K562 (cell line): ENCODE measurements around the gene PCK1. TPM values are rescaled to one million over a fixed set of nuclear protein-coding genes. Genes with fewer than 3 reads are reported as not detected.

ENCODE experiments used
- ATAC-seq: fragments of 200-7000 bp; cut with Tn5 transposase; 3 replicates; pipeline ENCODE4 v1.9.1; 2020; ENCODE audit warnings: moderate library complexity
- BruUV-seq: library from RNA; stranded (reverse); fragments of 400-500 nt; replicated peaks from 2 replicates; lab custom pipeline; 2021; lab: Mats Ljungman, UMichigan
- CTCF ChIA-PET: fragments of 300-600 bp; formaldehyde crosslinking; extraction: SDS; loops from one replicate; lab custom pipeline; 2021; ENCODE audit warnings: low intra/inter-chr PET ratio; lab: Yijun Ruan, JAX
- POLR2A ChIA-PET: fragments of 300-600, 350-650 bp; sonication (Branson Sonifier 250); formaldehyde crosslinking; extraction: SDS; loops from one replicate; lab custom pipeline; 2021; ENCODE audit warnings: antibody characterized with exemption, inconsistent platforms; lab: Yijun Ruan, JAX
- DNase-seq, 4 experiments: peaks; one replicate each; pipeline versions ENCODE4 v3.0.0 to v3.0.0-alpha.2; 2011 to 2018; ENCODE audit warnings: low spot score in 3 of 4, mixed read lengths in 3 of 4; ENCODE audit errors: extremely low read depth in 1 of 4
- FAIRE-seq: peaks from 2 replicates; lab custom pipeline; 2011; peaks lifted over from hg19 to GRCh38; lab: Jason Lieb, UNC
- H2AFZ ChIP-seq: 2 replicates; pipeline ENCODE4 v1.6.0; 2011; ENCODE audit warnings: low read depth, low read length, control low read depth, inconsistent platforms
- H3K27ac ChIP-seq: fragments of 200-600 bp; 3 replicates; pipeline ENCODE4 v1.8.0; 2011; ENCODE audit warnings: low read depth, mild to moderate bottlenecking, control low read depth, inconsistent platforms, low read length, moderate library complexity, mixed read lengths; ENCODE audit errors: extremely low read depth
- H3K27me3 ChIP-seq, 2 experiments: fragments of 300-600 bp in 1 of 2; 2 replicates in 1 of 2; 3 replicates in 1 of 2; pipeline versions ENCODE4 v1.6.0 to v1.8.0; 2011; ENCODE audit warnings: inconsistent platforms in 2 of 2, low read length in 2 of 2, mild to moderate bottlenecking in 1 of 2, mixed read lengths in 1 of 2, moderate library complexity in 1 of 2; ENCODE audit not compliant: control insufficient read depth in 2 of 2, insufficient read depth in 2 of 2
- H3K36me3 ChIP-seq: fragments of 300-600 bp; 3 replicates; pipeline ENCODE4 v1.8.0; 2011; ENCODE audit warnings: mild to moderate bottlenecking, low read length, inconsistent platforms; ENCODE audit not compliant: control insufficient read depth, insufficient read depth
- H3K4me1 ChIP-seq, 2 experiments: fragments of 200-600 bp in 1 of 2; replicated peaks in 1 of 2; 2 replicates in 1 of 2; 3 replicates in 1 of 2; pipeline versions ENCODE4 v1.5.1 to v1.8.0; 2011; ENCODE audit warnings: inconsistent platforms in 2 of 2, low read length in 2 of 2, mild to moderate bottlenecking in 1 of 2, mixed read lengths in 1 of 2, moderate library complexity in 1 of 2; ENCODE audit not compliant: control insufficient read depth in 2 of 2, insufficient read depth in 2 of 2
- H3K4me2 ChIP-seq: 2 replicates; pipeline ENCODE4 v1.6.1; 2011; ENCODE audit warnings: low read length, control low read depth, inconsistent platforms, mixed read lengths; ENCODE audit not compliant: insufficient read depth
- H3K4me3 ChIP-seq: fragments of 200-600 bp; sonication (generic), shearing (Covaris generic); 2 replicates; pipeline ENCODE4 v1.5.1; 2016; ENCODE audit warnings: control low read depth, inconsistent platforms
- H3K79me2 ChIP-seq: fragments of 200-600 bp; 3 replicates; pipeline ENCODE4 v1.8.0; 2011; ENCODE audit warnings: low read length, inconsistent platforms; ENCODE audit not compliant: control insufficient read depth, insufficient read depth
- H3K9ac ChIP-seq, 2 experiments: 2 replicates each; pipeline versions ENCODE4 v1.6.0 to v1.6.1; 2011; ENCODE audit warnings: low read depth in 2 of 2, low read length in 2 of 2, control low read depth in 1 of 2, inconsistent platforms in 1 of 2, mild to moderate bottlenecking in 1 of 2, mixed read lengths in 1 of 2; ENCODE audit not compliant: insufficient read depth in 1 of 2
- H3K9me1 ChIP-seq: one replicate; pipeline ENCODE4 v1.6.0; 2011; ENCODE audit warnings: inconsistent platforms, mild to moderate bottlenecking, low read length, moderate library complexity; ENCODE audit not compliant: control insufficient read depth, insufficient read depth
- H3K9me3 ChIP-seq: replicated peaks from 2 replicates; pipeline ENCODE4 v1.5.1; 2011; ENCODE audit warnings: low read depth, low read length, inconsistent platforms; ENCODE audit not compliant: control insufficient read depth, insufficient read depth
- H4K20me1 ChIP-seq: replicated peaks from 2 replicates; pipeline ENCODE4 v1.6.1; 2011; ENCODE audit warnings: low read length, inconsistent platforms, mixed read lengths; ENCODE audit not compliant: control insufficient read depth, insufficient read depth
- ARNT ChIP-seq, 2 experiments: fragments of 450-650 bp; IDR thresholded peaks; 2 replicates each; pipeline ENCODE4 v1.6.1; 2016; ENCODE audit warnings: mild to moderate bottlenecking in 1 of 2
- CHD1 ChIP-seq: fragments of 200-600 bp; sonication (generic); IDR thresholded peaks from one replicate; pipeline ENCODE4 v1.6.1; 2012; ENCODE audit warnings: mild to moderate bottlenecking, moderate library complexity, low read length, inconsistent platforms
- HDAC3 ChIP-seq: fragments of 450-650 bp; IDR thresholded peaks from 2 replicates; pipeline ENCODE4 v1.6.1; 2018; ENCODE audit warnings: borderline replicate concordance, mild to moderate bottlenecking, moderate library complexity; ENCODE audit not compliant: partially characterized antibody
- HNRNPLL ChIP-seq: fragments of 200-400 bp; formaldehyde crosslinking; IDR thresholded peaks from 2 replicates; pipeline ENCODE4 v1.6.1; 2017; ENCODE audit warnings: low read length, low read depth, mild to moderate bottlenecking; ENCODE audit not compliant: poor library complexity, severe bottlenecking
- KLF1 ChIP-seq: fragments of 450-650 bp; IDR thresholded peaks from 2 replicates; pipeline ENCODE4 v1.6.1; 2016; ENCODE audit warnings: missing genetic modification characterization, missing compliant biosample characterization
- POLR3G ChIP-seq: IDR thresholded peaks from 2 replicates; pipeline ENCODE4 v1.6.1; 2011; ENCODE audit not compliant: insufficient read length, insufficient replicate concordance; ENCODE audit errors: extremely low read depth
- RB1 ChIP-seq: fragments of 450-650 bp; IDR thresholded peaks from 2 replicates; pipeline ENCODE4 v1.6.1; 2017; ENCODE audit warnings: low read depth, mild to moderate bottlenecking
- RBM39 ChIP-seq: fragments of 200-400 bp; formaldehyde crosslinking; optimal IDR thresholded peaks from 2 replicates; pipeline ENCODE3; 2018; ENCODE audit warnings: low read depth, low read length
- SMAD4 ChIP-seq: fragments of 250-450 bp; sonication (Bioruptor Pico); conservative IDR thresholded peaks from 2 replicates; pipeline ENCODE4 v1.8.0; 2021; ENCODE audit warnings: inconsistent platforms, mild to moderate bottlenecking, moderate library complexity
- TAF15 ChIP-seq: fragments of 200-400 bp; formaldehyde crosslinking; IDR thresholded peaks from 2 replicates; pipeline ENCODE4 v1.6.1; 2017; ENCODE audit warnings: mild to moderate bottlenecking, low read depth, low read length, moderate library complexity
- TCF3 ChIP-seq: sonication (generic); formaldehyde crosslinking; IDR thresholded peaks from 2 replicates; pipeline ENCODE4 v1.4.0; 2020; ENCODE audit warnings: mild to moderate bottlenecking, missing genetic modification reagents
- ZNF586 ChIP-seq: fragments of 450-650 bp; formaldehyde crosslinking; conservative IDR thresholded peaks from 2 replicates; pipeline ENCODE4 v1.4.0; 2020; ENCODE audit warnings: mild to moderate bottlenecking, moderate library complexity
- ZSCAN32 ChIP-seq: fragments of 450-650 bp; formaldehyde crosslinking; IDR thresholded peaks from 2 replicates; pipeline ENCODE4 v1.4.0; 2020; ENCODE audit warnings: mild to moderate bottlenecking, moderate library complexity
- WGBS: fragments of 100-300 bp; shearing (Covaris generic); methylation state at CpG from one replicate; pipeline ENCODE4 v1.1.6; 2016; ENCODE audit warnings: low coverage, mixed read lengths; ENCODE audit not compliant: insufficient coverage; ENCODE audit errors: missing lambda C conversion rate; 5-methylcytosine and 5-hydroxymethylcytosine counted together
- in situ Hi-C: fragments of 300-500 bp; cut with MboI; formaldehyde crosslinking; loops from 4 replicates; pipeline ENCODE4 v1.15.0; 2018; ENCODE audit warnings: inconsistent platforms, mixed read lengths
- intact Hi-C: fragments of 100-400 bp; cut with micrococcal nuclease; formaldehyde crosslinking; loops from 2 replicates; pipeline ENCODE4 v1.14.2; 2022
- polyA plus RNA-seq, 8 experiments: library from polyadenylated mRNA; depleted of rRNA in 4 of 8; stranded (reverse) in 5 of 8; unstranded in 3 of 8; fragments of >200 nt; fragmentation: Nextera tagmentation in 2 of 8; fragmentation: Illumina TruSeq in 1 of 8; extraction: Ambion mirVana in 2 of 8; extraction: Trizol in 1 of 8; gene quantifications; 2 replicates each; pipeline versions ENCODE4 v1.2.1 to v1.2.3, GENCODE V29; 2011 to 2014; ENCODE audit warnings: inconsistent platforms in 1 of 8, missing spikeins in 1 of 8
- total RNA-seq, 7 experiments: library from RNA; depleted of rRNA in 6 of 7; stranded (reverse); fragments of >200 nt in 6 of 7; fragmentation: Illumina TruSeq in 2 of 7; extraction: Trizol in 2 of 7; gene quantifications; 2 replicates each; pipeline versions ENCODE4 v1.2.1 to v1.2.3, GENCODE V29; 2011 to 2021; ENCODE audit warnings: low replicate concordance in 1 of 7
- TF ChIP-seq, protein P1 (sequence below): fragments of 250-450 bp; sonication (Bioruptor Pico); IDR thresholded peaks from 2 replicates; pipeline ENCODE4 v1.4.0; 2020; ENCODE audit warnings: mild to moderate bottlenecking
- TF ChIP-seq, protein P2 (sequence below): sonication (generic); formaldehyde crosslinking; IDR thresholded peaks from 2 replicates; pipeline ENCODE4 v1.8.0; 2022; ENCODE audit warnings: mild to moderate bottlenecking, missing genetic modification reagents

The PCK1 gene
- total and polyA plus RNA-seq, 9 of the 15 experiments (the other 6 are each of a cell fraction or from before 2014, with no cell fraction given), result 0.05 to 0.73 (median 0.15) TPM

DNA sequence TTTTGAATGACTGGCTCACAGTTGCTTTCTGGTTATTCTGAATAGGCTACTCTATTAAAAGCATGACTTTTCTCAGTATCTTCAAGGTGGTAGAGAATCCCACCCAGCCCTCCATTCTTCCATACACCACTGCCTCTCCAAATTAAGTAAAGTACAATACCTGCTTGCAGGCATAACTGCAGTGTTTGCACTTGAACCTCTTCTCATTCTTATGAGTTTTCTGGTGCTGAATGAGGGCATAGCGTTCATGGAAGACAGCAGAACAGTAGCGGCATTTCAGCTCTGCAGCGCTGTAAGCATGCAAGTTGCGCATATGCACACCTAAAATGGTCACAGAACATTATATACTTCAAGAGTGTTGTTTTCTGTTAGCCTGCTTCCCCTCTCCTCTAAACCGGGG, 48.5 kb upstream of the PCK1 start:
- Histone ChIP-seq H3K27ac (no peak overlapping the region), H3K79me2 (no peaks in the 10 kb centered on the region), H3K9ac (peak overlapping the region in 1 of 2 experiments; percentile 43; a peak in 1 of 4 replicates), H4K20me1 (no peaks in the 10 kb centered on the region; the same call in 1 of the 2 replicates), H2AFZ (no peak overlapping the region), H3K9me3 (no peaks in the 10 kb centered on the region), H3K27me3 (no peaks in the 10 kb centered on the region), H3K4me2 (no peak overlapping the region), H3K4me1 (no peaks in the 10 kb centered on the region), H3K4me3 (no peak overlapping the region), H3K9me1 (no peaks in the 10 kb centered on the region), H3K36me3 (peaks cover 96% of the 10 kb centered on the region)
- TF ChIP-seq, protein P1, sequence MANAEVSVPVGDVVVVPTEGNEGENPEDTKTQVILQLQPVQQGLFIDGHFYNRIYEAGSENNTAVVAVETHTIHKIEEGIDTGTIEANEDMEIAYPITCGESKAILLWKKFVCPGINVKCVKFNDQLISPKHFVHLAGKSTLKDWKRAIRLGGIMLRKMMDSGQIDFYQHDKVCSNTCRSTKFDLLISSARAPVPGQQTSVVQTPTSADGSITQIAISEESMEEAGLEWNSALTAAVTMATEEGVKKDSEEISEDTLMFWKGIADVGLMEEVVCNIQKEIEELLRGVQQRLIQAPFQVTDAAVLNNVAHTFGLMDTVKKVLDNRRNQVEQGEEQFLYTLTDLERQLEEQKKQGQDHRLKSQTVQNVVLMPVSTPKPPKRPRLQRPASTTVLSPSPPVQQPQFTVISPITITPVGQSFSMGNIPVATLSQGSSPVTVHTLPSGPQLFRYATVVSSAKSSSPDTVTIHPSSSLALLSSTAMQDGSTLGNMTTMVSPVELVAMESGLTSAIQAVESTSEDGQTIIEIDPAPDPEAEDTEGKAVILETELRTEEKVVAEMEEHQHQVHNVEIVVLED (CRISPR knock-in tag), result no peak
- TF ChIP-seq ARNT (IDR thresholded peaks at IDR 0.05), result no peak
- no peak for TF ChIP-seq TCF3
- no peak for TF ChIP-seq RB1
- TF ChIP-seq SMAD4 (CRISPR knock-in tag), result no peak
- TF ChIP-seq KLF1, result no peak
- TF ChIP-seq ZNF586 (CRISPR knock-in tag), result no peak
- TF ChIP-seq POLR3G, result no peak
- TF ChIP-seq HDAC3, result no peak
- TF ChIP-seq HNRNPLL, result no peak
- no peak for TF ChIP-seq TAF15
- no peak for TF ChIP-seq ZSCAN32
- no peak for TF ChIP-seq CHD1
- no peak for TF ChIP-seq RBM39
- TF ChIP-seq, protein P2, sequence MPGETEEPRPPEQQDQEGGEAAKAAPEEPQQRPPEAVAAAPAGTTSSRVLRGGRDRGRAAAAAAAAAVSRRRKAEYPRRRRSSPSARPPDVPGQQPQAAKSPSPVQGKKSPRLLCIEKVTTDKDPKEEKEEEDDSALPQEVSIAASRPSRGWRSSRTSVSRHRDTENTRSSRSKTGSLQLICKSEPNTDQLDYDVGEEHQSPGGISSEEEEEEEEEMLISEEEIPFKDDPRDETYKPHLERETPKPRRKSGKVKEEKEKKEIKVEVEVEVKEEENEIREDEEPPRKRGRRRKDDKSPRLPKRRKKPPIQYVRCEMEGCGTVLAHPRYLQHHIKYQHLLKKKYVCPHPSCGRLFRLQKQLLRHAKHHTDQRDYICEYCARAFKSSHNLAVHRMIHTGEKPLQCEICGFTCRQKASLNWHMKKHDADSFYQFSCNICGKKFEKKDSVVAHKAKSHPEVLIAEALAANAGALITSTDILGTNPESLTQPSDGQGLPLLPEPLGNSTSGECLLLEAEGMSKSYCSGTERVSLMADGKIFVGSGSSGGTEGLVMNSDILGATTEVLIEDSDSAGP (CRISPR knock-in tag), result no peak
- in situ Hi-C loops, result no loop called here
- DNase-seq, result no peak
- ChIA-PET CTCF (interaction anchor here (5.2 kb wide), 1 partner anchor 82 kb away, joined by 82 read pairs; no protein-coding TSS in a partner anchor), POLR2A (no interaction called here)
- BruUV-seq, result no TSS peak
- FAIRE-seq, result no peak
- no peak for ATAC-seq
- WGBS, result 97% methylated on average over 5 of the region's 5 CpGs
- intact Hi-C loops, result no loop called here
